HL-60 (cell line): ENCODE results near the gene PAK5.

Source experiments
- DNase-seq, 2 experiments: peaks; one replicate each; pipeline ENCODE4 v3.0.0-alpha.2; 2010 to 2020; ENCODE audit warnings: low read depth in 1 of 2, low spot score in 1 of 2
- H3K27ac ChIP-seq: fragments of 250-450 bp; sonication (Bioruptor Pico); replicated peaks from 2 replicates; pipeline ENCODE4 v1.5.1; 2020; ENCODE audit warnings: mild to moderate bottlenecking, moderate library complexity
- H3K27me3 ChIP-seq: fragments of 250-450 bp; sonication (Bioruptor Pico); 2 replicates; pipeline ENCODE4 v1.5.1; 2021; ENCODE audit warnings: mild to moderate bottlenecking, moderate library complexity; ENCODE audit not compliant: insufficient read depth, poor library complexity, severe bottlenecking
- H3K4me3 ChIP-seq: replicated peaks from 2 replicates; pipeline ENCODE4 v1.5.1; 2011; ENCODE audit warnings: mild to moderate bottlenecking, control low read depth, low read length; ENCODE audit not compliant: insufficient read depth
- GABPA ChIP-seq: IDR thresholded peaks from 2 replicates; pipeline ENCODE4 v1.6.1; 2012; ENCODE audit warnings: low read depth
- POLR2AphosphoS5 ChIP-seq: IDR thresholded peaks from 2 replicates; pipeline ENCODE4 v1.6.1; 2012; ENCODE audit warnings: low read depth
- REST ChIP-seq: IDR thresholded peaks from 2 replicates; pipeline ENCODE4 v1.6.1; 2012; ENCODE audit warnings: low read depth; ENCODE audit not compliant: insufficient replicate concordance
- SPI1 ChIP-seq: IDR thresholded peaks from 2 replicates; pipeline ENCODE4 v1.6.1; 2012; ENCODE audit warnings: low read depth, mild to moderate bottlenecking, borderline replicate concordance
- TF ChIP-seq, protein P1 (sequence below): IDR thresholded peaks from one replicate; pipeline ENCODE4 v1.5.1; 2011; ENCODE audit warnings: low read length, control low read depth, inconsistent platforms; ENCODE audit not compliant: insufficient read depth

The PAK5 gene

DNA sequence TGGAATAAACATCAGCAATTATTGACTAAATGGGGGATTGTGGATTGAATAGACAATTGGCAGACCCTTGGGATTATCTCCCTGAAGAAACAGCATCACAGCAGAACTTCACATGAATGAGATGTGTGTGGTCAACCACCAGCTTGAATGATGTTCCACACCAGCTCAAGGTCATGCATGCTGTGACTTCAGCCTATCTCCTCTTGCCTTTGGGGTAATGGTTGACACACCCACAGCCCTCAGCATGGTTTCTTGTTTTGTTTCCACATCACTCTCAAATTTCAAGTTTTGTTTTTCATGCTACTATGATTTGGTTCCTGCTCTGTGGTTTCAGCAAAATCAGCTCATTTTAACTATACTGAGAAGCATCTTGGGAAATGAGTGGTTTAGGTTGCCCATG is 94.3 kb downstream of the PAK5 start:
- Histone ChIP-seq H3K27me3 (no peaks in the 10 kb centered on the region), H3K27ac (no peak overlapping the region), H3K4me3 (no peak overlapping the region)
- no peak for DNase-seq
- TF ChIP-seq POLR2AphosphoS5 (no peak), SPI1 (no peak)

GRCh38 chr20:9743871-9744270 is 95.0 kb downstream of the PAK5 start:
- Histone ChIP-seq H3K27ac (no peak overlapping the region), H3K4me3 (no peak overlapping the region), H3K27me3 (no peaks in the 10 kb centered on the region)
- TF ChIP-seq REST (no peak), POLR2AphosphoS5 (no peak), GABPA (no peak), SPI1 (no peak)
- TF ChIP-seq, protein P1, sequence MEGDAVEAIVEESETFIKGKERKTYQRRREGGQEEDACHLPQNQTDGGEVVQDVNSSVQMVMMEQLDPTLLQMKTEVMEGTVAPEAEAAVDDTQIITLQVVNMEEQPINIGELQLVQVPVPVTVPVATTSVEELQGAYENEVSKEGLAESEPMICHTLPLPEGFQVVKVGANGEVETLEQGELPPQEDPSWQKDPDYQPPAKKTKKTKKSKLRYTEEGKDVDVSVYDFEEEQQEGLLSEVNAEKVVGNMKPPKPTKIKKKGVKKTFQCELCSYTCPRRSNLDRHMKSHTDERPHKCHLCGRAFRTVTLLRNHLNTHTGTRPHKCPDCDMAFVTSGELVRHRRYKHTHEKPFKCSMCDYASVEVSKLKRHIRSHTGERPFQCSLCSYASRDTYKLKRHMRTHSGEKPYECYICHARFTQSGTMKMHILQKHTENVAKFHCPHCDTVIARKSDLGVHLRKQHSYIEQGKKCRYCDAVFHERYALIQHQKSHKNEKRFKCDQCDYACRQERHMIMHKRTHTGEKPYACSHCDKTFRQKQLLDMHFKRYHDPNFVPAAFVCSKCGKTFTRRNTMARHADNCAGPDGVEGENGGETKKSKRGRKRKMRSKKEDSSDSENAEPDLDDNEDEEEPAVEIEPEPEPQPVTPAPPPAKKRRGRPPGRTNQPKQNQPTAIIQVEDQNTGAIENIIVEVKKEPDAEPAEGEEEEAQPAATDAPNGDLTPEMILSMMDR: no peak
- DNase-seq: no peak

- Histone ChIP-seq H3K4me3 (no peak overlapping the region), H3K27ac (no peak overlapping the region), H3K27me3 (no peaks in the 10 kb centered on the region)
- no peak for DNase-seq
- TF ChIP-seq POLR2AphosphoS5: no peak
- no peak for TF ChIP-seq SPI1
- TF ChIP-seq GABPA: no peak
- TF ChIP-seq, protein P1: no peak
- TF ChIP-seq REST: no peak
Observed at GRCh38 chr20:9742821-9743220, 96.1 kb downstream of the PAK5 start.

GRCh38 chr20:9741996-9742395 is 96.9 kb downstream of the PAK5 start:
- no peak for DNase-seq
- TF ChIP-seq SPI1 (no peak), POLR2AphosphoS5 (no peak), GABPA (no peak), REST (no peak)
- TF ChIP-seq, protein P1: no peak

More at GRCh38 chr20:9741996-9742395, 96.9 kb downstream of the PAK5 start:
- H3K27ac ChIP-seq: no peak overlapping the region
- H3K4me3 ChIP-seq: no peak overlapping the region
- H3K27me3 ChIP-seq: no peaks in the 10 kb centered on the region
